ENCODE results near the gene SLC6A5. TPM values are rescaled to one million over a fixed set of nuclear protein-coding genes. Genes with fewer than 3 reads are reported as not detected.

Gene SLC6A5
- total RNA-seq, 2 donors from 2014 or later, result not detected

DNA sequence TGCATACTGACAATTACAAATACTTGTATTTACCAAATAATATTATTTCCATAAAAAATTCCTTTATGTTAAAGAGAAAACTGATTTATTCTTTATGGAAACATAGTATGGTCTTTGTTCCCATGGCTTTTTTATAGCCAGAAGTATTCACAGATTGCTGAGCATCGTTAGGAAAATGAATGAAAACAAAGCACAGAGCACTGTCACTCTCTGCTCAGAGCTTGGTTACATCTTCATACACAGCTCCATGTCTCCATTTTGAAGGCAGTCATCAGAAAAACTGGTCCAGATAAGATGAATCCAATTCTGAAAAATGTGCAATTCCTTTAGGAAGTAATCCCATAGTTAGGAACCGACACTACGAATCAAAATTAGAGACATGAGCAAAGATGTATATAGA, 9.0 kb upstream of the SLC6A5 start:
- no peak for TF ChIP-seq POLR2A (IDR thresholded peaks at IDR 0.05)
- DNase-seq, result no peak
- H3K4me3 ChIP-seq, result no peak overlapping the region
- H3K36me3 ChIP-seq (replicated peaks in 1 of 2; ENCODE audit: insufficient read depth in 1 of 2, low read depth in 2 of 2), result no peaks in the 10 kb centered on the region
- H3K27ac ChIP-seq, result no peak overlapping the region
- 61 to 73% methylated on average over 3 of the region's 3 CpGs for WGBS, 2 donors
- H3K27me3 ChIP-seq, result no peaks in the 10 kb centered on the region
- intact Hi-C loops (cut with DNase I), result no loop called here
- ATAC-seq, result no peak
- no peaks in the 10 kb centered on the region for H3K9me3 ChIP-seq
- H3K4me1 ChIP-seq, result no peaks in the 10 kb centered on the region

DNA sequence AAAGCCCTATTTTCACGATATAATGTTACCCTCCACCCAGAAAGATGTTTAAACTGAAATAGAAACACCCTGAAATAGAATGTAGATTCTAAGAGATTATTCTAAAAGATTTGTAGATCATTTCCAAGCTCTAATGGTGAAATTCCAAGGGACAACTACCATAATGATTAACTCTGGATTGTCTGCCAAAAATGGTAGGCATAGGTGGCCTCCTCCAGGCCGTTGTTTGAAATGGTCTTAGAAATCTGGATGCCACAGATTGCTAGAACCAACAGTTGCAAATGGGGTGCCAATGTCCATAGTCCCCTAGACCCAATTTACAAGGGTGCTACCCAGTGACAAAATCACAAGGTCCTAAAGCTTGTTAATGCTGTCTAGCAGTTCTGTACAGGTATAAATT, 6.7 kb upstream of the SLC6A5 start:
- 33 to 36% methylated on average over 2 of the region's 2 CpGs for WGBS, 2 donors
- no peak overlapping the region for H3K4me3 ChIP-seq
- TF ChIP-seq, protein P1, sequence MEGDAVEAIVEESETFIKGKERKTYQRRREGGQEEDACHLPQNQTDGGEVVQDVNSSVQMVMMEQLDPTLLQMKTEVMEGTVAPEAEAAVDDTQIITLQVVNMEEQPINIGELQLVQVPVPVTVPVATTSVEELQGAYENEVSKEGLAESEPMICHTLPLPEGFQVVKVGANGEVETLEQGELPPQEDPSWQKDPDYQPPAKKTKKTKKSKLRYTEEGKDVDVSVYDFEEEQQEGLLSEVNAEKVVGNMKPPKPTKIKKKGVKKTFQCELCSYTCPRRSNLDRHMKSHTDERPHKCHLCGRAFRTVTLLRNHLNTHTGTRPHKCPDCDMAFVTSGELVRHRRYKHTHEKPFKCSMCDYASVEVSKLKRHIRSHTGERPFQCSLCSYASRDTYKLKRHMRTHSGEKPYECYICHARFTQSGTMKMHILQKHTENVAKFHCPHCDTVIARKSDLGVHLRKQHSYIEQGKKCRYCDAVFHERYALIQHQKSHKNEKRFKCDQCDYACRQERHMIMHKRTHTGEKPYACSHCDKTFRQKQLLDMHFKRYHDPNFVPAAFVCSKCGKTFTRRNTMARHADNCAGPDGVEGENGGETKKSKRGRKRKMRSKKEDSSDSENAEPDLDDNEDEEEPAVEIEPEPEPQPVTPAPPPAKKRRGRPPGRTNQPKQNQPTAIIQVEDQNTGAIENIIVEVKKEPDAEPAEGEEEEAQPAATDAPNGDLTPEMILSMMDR (IDR thresholded peaks at IDR 0.05), result no peak
- TF ChIP-seq POLR2A (IDR thresholded peaks at IDR 0.05), result no peak
- peaks cover 0 to 12% of the 10 kb centered on the region in 2 donors for H3K27me3 ChIP-seq
- ATAC-seq (no peak), DNase-seq (no peak)
- intact Hi-C loops (cut with DNase I), result no loop called here
- H3K9me3 ChIP-seq, result no peaks in the 10 kb centered on the region
- H3K36me3 ChIP-seq (replicated peaks in 1 of 2; ENCODE audit: insufficient read depth in 1 of 2, low read depth in 2 of 2), result no peaks in the 10 kb centered on the region
- no peak overlapping the region for H3K27ac ChIP-seq
- H3K4me1 ChIP-seq, result peaks cover 6% of the 10 kb centered on the region

DNA sequence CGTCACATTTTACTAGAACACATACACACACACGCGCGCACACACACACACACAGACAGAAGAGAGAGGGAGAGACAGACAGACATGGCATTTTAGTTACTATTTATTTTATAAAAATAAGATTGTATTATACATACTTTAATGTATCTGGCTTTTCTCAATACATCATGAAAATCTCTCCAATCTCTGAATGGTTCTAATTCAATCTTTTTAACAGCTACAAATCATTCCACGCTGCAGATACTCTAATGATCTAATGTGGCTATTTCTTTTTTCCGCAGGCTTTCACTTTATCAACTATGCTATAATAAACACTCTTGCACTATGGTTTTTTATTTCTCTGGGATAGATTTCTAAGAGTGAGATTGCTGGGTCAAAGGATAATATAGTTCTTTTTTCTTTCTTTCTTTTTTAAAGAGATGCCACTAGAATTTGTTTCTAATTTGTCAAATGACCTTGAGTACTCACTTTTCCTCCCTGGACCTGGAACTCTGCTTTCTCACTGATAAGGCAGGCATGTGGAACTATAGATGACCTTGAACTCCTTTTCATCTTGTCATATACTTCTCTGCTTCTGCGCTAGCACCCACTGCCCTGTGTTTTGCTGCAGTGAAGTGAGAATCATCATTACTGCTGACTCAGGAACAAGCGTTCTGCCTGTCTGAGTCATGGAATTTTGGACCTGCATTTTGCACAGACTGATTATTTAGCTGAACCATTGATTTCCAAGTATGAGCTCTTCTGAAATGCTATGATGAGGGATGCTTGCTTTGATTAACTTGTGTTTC, 4.9 kb upstream of the SLC6A5 start:
- H3K36me3 ChIP-seq (replicated peaks in 1 of 2; ENCODE audit: insufficient read depth in 1 of 2, low read depth in 2 of 2), result no peaks in the 10 kb centered on the region
- peaks cover 0 to 21% of the 10 kb centered on the region in 2 donors for H3K27me3 ChIP-seq
- H3K27ac ChIP-seq, result no peak overlapping the region
- DNase-seq, result no peak
- peaks cover 6% of the 10 kb centered on the region for H3K4me1 ChIP-seq
- no peak for TF ChIP-seq POLR2A (IDR thresholded peaks at IDR 0.05)
- TF ChIP-seq, protein P1 (IDR thresholded peaks at IDR 0.05), result no peak
- H3K9me3 ChIP-seq, result no peaks in the 10 kb centered on the region
- intact Hi-C loops (cut with DNase I), result no loop called here
- no peak overlapping the region for H3K4me3 ChIP-seq
- no peak for ATAC-seq
- 57 to 59% methylated on average over 8 of the region's 8 CpGs for WGBS, 2 donors

GRCh38 chr11:20595101-20595500, 4.3 kb upstream of the SLC6A5 start:
- H3K4me1 ChIP-seq, result peaks cover 6% of the 10 kb centered on the region
- 71 to 75% methylated on average over 5 of the region's 5 CpGs for WGBS, 2 donors
- DNase-seq (no peak), ATAC-seq (no peak)
- H3K4me3 ChIP-seq, result no peak overlapping the region
- H3K9me3 ChIP-seq, result peaks cover 0 to 3% (median 0%) of the 10 kb centered on the region in 3 donors
- TF ChIP-seq, protein P1 (IDR thresholded peaks at IDR 0.05), result no peak
- no peak for TF ChIP-seq POLR2A (IDR thresholded peaks at IDR 0.05)
- peaks cover 0 to 21% of the 10 kb centered on the region in 2 donors for H3K27me3 ChIP-seq
- H3K36me3 ChIP-seq (replicated peaks in 1 of 2; ENCODE audit: insufficient read depth in 1 of 2, low read depth in 2 of 2), result no peaks in the 10 kb centered on the region
- no peak overlapping the region for H3K27ac ChIP-seq
- intact Hi-C loops (cut with DNase I), result no loop called here

DNA sequence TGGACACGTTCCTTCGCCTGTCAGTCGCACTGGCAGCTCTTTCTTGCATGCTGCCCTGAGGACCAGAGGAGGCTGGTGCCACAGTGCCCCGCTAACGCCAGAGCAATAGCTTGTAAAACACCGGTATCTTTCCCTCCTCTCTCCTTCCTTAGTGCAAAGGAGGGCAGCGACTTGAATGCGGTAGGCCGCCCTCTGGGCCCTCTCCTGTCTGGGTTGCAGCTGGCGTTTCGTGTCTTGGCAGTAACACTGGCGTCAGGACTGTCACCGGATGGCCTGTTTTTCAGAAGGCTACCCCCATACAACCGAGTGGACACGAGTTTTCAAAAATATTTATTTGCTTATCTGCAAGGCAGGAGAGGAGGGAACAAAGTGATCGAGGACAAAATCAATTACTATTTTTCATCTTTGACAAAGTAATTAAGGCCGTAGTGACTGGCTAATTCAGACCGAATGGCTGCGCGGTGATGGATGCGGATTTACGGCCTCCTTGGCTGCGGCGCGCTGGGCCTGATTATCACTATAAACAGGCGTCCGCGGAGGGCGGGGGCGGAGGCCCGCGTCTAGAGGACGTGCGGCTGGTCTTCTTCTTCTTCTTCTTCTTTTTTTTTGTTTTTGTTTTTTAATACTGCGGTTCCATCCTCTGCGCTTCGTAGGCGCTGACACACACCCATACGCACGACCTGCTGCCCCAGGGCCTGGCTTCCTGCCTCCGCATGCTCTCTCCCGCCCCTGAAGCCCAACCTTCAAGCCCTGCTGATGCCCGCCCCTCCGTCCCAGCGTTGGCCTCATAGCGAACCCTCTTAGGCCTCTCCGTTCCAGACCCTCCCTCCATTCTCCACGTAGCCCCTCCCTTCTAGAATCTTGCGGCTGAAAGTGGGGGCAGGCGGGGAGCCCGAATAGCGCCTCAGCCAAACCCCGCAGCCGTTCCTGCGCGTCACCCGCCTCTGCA, 2.9 kb upstream of the SLC6A5 start:
- Histone ChIP-seq H3K36me3 (replicated peaks in 1 of 2; ENCODE audit: insufficient read depth in 1 of 2, low read depth in 2 of 2) (no peaks in the 10 kb centered on the region), H3K4me1 (peaks cover 6% of the 10 kb centered on the region), H3K9me3 (peaks cover 0 to 3% (median 0%) of the 10 kb centered on the region in 3 donors), H3K27ac (no peak overlapping the region), H3K4me3 (no peak overlapping the region), H3K27me3 (peaks cover 0 to 32% of the 10 kb centered on the region in 2 donors)
- TF ChIP-seq, protein P1 (IDR thresholded peaks at IDR 0.05), result no peak
- TF ChIP-seq POLR2A (IDR thresholded peaks at IDR 0.05), result no peak
- ATAC-seq, result no peak
- DNase-seq, result no peak
- intact Hi-C loops (cut with DNase I), result no loop called here
- 3 to 5% methylated on average over 45 to 57 of the region's 57 CpGs for WGBS, 2 donors

Measured in body of pancreas (tissue), 4 donors.